ENCODE measurements around the gene SLC17A7.
"Not testable (repeated sequence)": the region's sequence is repeated elsewhere in the genome, so short reads cannot be mapped to it uniquely, and the experiment has no call there.

Gene SLC17A7

DNA sequence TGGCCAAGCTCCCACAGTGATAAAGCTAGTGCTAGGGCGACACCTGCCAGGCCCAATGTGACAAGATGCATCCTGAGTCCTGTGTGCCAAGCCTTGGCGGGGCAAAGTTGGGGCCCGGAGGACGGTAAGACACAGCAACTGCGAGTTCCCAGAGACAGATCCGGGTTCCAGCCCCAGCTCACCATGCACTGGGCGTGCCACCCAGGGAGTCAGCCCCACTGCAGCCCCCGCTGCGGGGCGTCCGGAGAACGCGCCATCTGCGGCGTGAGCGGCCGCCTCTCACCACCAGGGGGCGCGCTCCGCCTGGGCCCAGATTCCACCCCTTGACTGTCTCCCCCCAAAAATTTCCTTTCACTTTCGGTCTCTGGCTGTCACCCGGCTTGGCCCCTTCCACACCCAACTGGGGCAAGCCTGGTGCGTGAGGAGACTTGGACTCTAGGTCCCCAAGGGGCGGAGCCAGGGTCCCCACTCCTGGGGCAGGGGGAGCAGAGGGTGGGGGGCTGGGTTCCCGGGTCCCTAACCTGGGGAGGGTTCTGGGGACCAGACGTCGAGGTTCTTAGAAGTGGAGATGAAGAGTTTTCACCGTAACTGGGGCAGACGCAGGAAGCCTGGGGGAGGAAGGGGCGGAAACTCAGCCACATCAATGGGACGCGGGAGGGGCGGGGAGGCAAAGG, 32.7 kb upstream of the SLC17A7 start, which contains the start of gene FLT3LG:
TSS of gene FLT3LG (plus strand) at position 348 of the 674 bp plus-strand sequence. CDS start 425 bp downstream, outside the sequence.
- no peak for TF ChIP-seq EZH2 (IDR thresholded peaks at IDR 0.05)
- no peak for TF ChIP-seq FOXP2 (optimal IDR thresholded peaks at IDR 0.05; ENCODE audit: control extremely low read depth, extremely low read length, insufficient read depth)
- no peak for TF ChIP-seq POLR2AphosphoS5 (IDR thresholded peaks at IDR 0.05; ENCODE audit: borderline replicate concordance, low read depth, low read length)
- Histone ChIP-seq H3K4me3 (peak within 1 kb of the TSS; percentile 76), H3K9ac (ENCODE audit: insufficient read length) (peak within 1 kb of the TSS; percentile 65), H3K27ac (0 out of 2 replicates have a peak within 1 kb of the TSS, but pooled peaks have one; percentile 12), H3K36me3 (ENCODE audit: insufficient read depth, low read length) (peaks cover 4% of the 10 kb centered on the region; the same call in 1 of the 2 replicates), H3K9me3 (ENCODE audit: low read depth, low read length) (no peaks in the 10 kb centered on the region)
- DNase-seq (ENCODE audit: low read depth, low spot score): no peak

DNA sequence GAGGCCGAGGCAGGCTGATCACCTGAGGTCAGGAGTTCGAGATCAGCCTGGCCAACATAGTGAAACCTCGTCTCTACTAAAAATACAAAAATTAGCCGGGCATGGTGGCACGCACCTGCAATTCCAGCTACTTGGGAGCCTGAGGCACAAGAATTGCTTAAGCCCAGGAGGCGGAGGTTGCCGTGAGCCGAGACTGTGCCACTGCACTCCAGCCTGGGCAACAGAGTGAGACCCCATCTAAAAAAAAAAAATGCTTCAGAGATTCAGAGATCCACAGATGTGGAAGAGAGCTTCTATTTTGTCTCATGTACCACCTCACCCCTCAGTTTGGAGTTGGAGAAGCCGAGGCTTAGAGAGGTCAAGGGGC, 32.2 kb upstream of the SLC17A7 start:
- not testable (repeated sequence) for H3K9me3 ChIP-seq (ENCODE audit: low read depth, low read length); H3K27ac ChIP-seq; H3K9ac ChIP-seq (ENCODE audit: insufficient read length); H3K36me3 ChIP-seq (ENCODE audit: insufficient read depth, low read length); DNase-seq (ENCODE audit: low read depth, low spot score)
- peak overlapping the region; percentile 76 for H3K4me3 ChIP-seq

DNA sequence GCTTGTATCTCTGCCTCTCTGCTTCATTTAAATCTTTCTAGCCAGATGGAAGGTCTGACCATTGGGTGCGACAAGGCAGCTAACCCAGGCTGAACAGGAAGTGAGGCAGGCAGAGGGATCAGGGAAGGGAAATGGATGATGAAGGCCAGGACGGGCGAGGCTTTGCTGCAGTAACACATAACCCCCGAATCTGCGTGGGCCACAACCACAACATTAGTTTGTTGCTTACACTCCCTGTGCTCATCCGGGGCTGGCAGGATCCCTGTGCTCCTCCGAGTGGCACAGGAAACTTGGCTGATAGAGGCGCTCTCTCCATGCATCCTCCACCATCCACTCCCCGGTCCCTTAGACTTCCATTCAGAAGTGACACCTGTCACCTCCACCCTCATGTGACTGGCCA, 31.6 kb upstream of the SLC17A7 start:
- Histone ChIP-seq H3K9ac (ENCODE audit: insufficient read length) (no peak overlapping the region), H3K4me3 (no peak overlapping the region), H3K36me3 (ENCODE audit: insufficient read depth, low read length) (peaks cover 4% of the 10 kb centered on the region; the same call in 1 of the 2 replicates), H3K9me3 (ENCODE audit: low read depth, low read length) (no peaks in the 10 kb centered on the region), H3K27ac (no peak overlapping the region)
- DNase-seq (ENCODE audit: low read depth, low spot score): no peak
- TF ChIP-seq EZH2 (IDR thresholded peaks at IDR 0.05): no peak
- no peak for TF ChIP-seq FOXP2 (optimal IDR thresholded peaks at IDR 0.05; ENCODE audit: control extremely low read depth, extremely low read length, insufficient read depth)
- no peak for TF ChIP-seq POLR2AphosphoS5 (IDR thresholded peaks at IDR 0.05; ENCODE audit: borderline replicate concordance, low read depth, low read length)

DNA sequence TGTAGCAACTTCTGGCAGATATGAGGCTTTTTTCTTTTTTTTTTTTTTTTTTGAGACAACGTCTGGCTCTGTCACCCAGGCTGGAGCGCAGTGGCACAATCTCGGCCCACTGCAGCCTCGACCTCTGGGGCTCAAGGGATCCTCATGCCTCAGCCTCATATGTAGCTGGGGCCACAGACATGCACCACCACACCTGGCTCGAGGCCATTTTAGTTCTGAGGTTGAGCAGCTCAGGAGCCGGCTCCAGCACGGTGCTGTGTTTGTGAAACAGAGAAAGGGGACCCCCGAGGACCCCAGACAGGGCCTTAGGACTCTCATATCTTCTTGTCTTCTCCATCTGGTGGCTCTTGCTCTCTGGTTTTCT, 29.3 kb upstream of the SLC17A7 start:
- DNase-seq (ENCODE audit: low read depth, low spot score): no peak
- Histone ChIP-seq H3K9ac (ENCODE audit: insufficient read length) (no peak overlapping the region), H3K9me3 (ENCODE audit: low read depth, low read length) (no peaks in the 10 kb centered on the region), H3K4me3 (no peak overlapping the region), H3K27ac (peak overlapping the region; percentile 13; the same call in 1 of the 2 replicates), H3K36me3 (ENCODE audit: insufficient read depth, low read length) (peaks cover 10% of the 10 kb centered on the region; the same call in 1 of the 2 replicates)
- no peak for TF ChIP-seq POLR2AphosphoS5 (IDR thresholded peaks at IDR 0.05; ENCODE audit: borderline replicate concordance, low read depth, low read length)

DNA sequence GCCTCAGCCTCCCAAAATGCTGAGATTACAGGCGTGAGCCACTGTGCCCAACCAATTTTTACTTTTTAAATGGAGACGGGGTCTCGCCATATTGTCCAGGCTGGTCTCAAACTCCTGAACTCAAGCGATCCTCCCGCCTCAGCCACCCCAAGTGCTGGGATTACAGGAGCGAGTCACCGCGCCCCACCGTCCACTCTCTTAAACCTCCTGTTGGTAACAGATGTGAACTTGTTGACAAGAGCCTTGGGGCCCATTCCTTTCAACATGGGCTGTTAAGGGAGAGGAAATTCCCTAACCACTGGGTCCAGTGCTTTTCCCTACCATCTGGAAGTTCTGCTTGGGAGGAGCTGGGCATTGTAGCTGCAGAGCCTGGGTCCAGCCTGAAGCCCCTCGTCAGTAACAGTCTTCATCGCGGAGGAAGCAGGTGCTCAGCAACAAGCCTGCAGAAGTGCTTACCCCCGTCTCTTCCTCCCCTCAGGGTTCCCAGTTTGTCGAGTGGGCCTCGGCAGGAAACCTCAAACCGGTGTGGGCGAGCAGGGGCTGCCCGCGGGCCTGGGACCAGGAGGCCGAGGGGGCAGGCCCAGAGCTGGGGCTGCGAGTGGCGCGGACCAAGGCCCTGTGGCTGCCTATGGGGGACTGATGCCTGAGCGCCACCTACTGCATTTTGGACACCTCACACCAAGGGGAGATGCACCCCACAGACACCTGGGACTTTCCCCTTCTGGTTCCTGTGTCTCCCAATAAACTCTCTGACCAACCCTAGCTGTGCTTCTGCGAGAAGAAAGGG, 28.7 kb upstream of the SLC17A7 start:
- H3K36me3 ChIP-seq (ENCODE audit: insufficient read depth, low read length): peaks cover 16% of the 10 kb centered on the region; the same call in 1 of the 2 replicates
- no peak overlapping the region for H3K27ac ChIP-seq
- H3K4me3 ChIP-seq: no peak overlapping the region
- DNase-seq (ENCODE audit: low read depth, low spot score): no peak
- no peak overlapping the region for H3K9ac ChIP-seq (ENCODE audit: insufficient read length)
- no peak for TF ChIP-seq EZH2 (IDR thresholded peaks at IDR 0.05)
- no peak for TF ChIP-seq POLR2AphosphoS5 (IDR thresholded peaks at IDR 0.05; ENCODE audit: borderline replicate concordance, low read depth, low read length)
- TF ChIP-seq FOXP2 (optimal IDR thresholded peaks at IDR 0.05; ENCODE audit: control extremely low read depth, extremely low read length, insufficient read depth): no peak
- no peaks in the 10 kb centered on the region for H3K9me3 ChIP-seq (ENCODE audit: low read depth, low read length)

DNA sequence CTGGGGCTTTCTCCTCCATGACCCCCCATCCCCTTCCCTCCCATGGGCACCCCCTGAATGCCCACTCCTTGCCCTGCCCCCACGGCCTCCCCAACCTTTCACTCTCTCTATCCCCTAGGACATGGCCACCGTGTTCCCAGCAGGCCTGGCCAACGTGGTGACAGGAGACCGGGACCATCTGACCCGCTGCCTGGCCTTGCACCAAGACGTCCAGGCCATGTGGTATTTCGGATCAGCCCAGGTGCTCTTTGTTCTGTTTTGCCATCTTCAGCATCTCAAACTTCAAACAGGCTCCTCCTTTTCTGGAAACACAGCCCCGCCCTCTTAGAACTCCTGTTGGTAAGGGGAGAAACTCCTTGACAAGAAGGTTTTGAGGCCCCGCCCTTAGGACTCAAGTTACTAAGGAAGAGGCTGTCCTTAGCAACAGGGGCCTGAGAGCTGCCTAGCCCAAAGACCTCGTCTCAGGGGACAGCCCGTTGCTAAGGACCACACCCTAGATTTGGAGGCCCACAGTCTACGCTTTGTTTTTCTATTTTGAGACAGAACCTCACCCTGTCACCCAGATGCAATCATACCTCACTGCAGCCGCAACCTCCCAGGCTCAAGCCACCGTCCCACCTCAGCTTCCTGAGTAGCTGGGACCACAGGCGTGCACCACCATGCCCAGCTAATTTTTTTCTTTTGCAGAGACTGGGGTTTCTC, 27.6 kb upstream of the SLC17A7 start:
- no peak overlapping the region for H3K27ac ChIP-seq
- peaks cover 16% of the 10 kb centered on the region; the same call in 1 of the 2 replicates for H3K36me3 ChIP-seq (ENCODE audit: insufficient read depth, low read length)
- no peaks in the 10 kb centered on the region for H3K9me3 ChIP-seq (ENCODE audit: low read depth, low read length)
- no peak for TF ChIP-seq EZH2 (IDR thresholded peaks at IDR 0.05)
- no peak for TF ChIP-seq FOXP2 (optimal IDR thresholded peaks at IDR 0.05; ENCODE audit: control extremely low read depth, extremely low read length, insufficient read depth)
- TF ChIP-seq POLR2AphosphoS5 (IDR thresholded peaks at IDR 0.05; ENCODE audit: borderline replicate concordance, low read depth, low read length): no peak
- no peak for DNase-seq (ENCODE audit: low read depth, low spot score)
- no peak overlapping the region for H3K9ac ChIP-seq (ENCODE audit: insufficient read length)
- H3K4me3 ChIP-seq: no peak overlapping the region

DNA sequence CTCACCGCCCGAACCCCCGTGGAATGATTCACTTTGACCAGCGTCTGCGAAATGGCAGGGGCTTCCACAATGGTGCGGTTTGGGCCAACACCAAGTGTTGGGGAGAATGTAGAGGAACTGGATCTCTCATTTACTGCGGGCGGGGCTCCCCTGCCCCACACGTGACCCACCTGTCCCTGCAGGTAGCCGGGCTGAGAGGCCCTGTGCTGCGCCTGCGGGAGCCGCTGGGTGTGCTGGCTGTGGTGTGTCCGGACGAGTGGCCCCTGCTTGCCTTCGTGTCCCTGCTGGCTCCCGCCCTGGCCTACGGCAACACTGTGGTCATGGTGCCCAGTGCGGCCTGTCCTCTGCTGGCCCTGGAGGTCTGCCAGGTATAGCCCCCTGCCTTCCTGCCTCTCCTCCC, 26.9 kb upstream of the SLC17A7 start:
- Histone ChIP-seq H3K36me3 (ENCODE audit: insufficient read depth, low read length) (peaks cover 16% of the 10 kb centered on the region; the same call in 1 of the 2 replicates), H3K27ac (no peak overlapping the region), H3K9me3 (ENCODE audit: low read depth, low read length) (no peaks in the 10 kb centered on the region), H3K4me3 (no peak overlapping the region), H3K9ac (ENCODE audit: insufficient read length) (no peak overlapping the region)
- TF ChIP-seq POLR2AphosphoS5 (IDR thresholded peaks at IDR 0.05; ENCODE audit: borderline replicate concordance, low read depth, low read length) (no peak), EZH2 (IDR thresholded peaks at IDR 0.05) (no peak), FOXP2 (optimal IDR thresholded peaks at IDR 0.05; ENCODE audit: control extremely low read depth, extremely low read length, insufficient read depth) (no peak)
- DNase-seq (ENCODE audit: low read depth, low spot score): no peak

DNA sequence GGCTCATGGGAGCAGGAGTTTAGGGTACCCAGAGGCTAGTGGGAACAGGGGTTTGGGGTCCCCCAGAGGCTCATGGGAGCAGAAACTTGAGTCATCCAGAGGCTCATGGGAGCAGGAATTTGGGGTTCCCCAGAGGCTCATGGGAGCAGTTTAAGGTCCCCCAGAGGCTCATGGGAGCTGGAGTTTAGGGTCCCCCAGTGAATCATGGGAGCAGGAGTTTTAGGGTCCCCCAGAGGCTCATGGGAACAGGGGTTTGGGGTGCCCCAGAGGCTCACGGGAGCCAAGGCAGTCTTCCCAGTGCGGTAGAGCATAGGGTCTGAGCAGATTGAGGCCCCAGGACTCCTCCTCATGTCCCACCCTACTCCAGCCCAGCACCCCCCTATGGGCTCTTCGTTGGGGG, 24.0 kb upstream of the SLC17A7 start:
- Histone ChIP-seq H3K9me3 (ENCODE audit: low read depth, low read length) (no peaks in the 10 kb centered on the region), H3K36me3 (ENCODE audit: insufficient read depth, low read length) (peaks cover 16% of the 10 kb centered on the region; the same call in 1 of the 2 replicates), H3K9ac (ENCODE audit: insufficient read length) (no peak overlapping the region), H3K27ac (no peak overlapping the region), H3K4me3 (no peak overlapping the region)
- no peak for DNase-seq (ENCODE audit: low read depth, low spot score)
- TF ChIP-seq FOXP2 (optimal IDR thresholded peaks at IDR 0.05; ENCODE audit: control extremely low read depth, extremely low read length, insufficient read depth) (no peak), POLR2AphosphoS5 (IDR thresholded peaks at IDR 0.05; ENCODE audit: borderline replicate concordance, low read depth, low read length) (no peak), EZH2 (IDR thresholded peaks at IDR 0.05) (no peak)

Data from SK-N-MC (cell line).